H1 (cell line): ENCODE measurements around the gene LPP.

Experiments used
- CTCF ChIP-seq, 3 experiments: IDR thresholded peaks; 1 replicate in 2 of 3; 2 replicates in 1 of 3; pipeline versions ENCODE4 v1.5.1 to v1.6.1; 2011; ENCODE audit warnings: low read length in 3 of 3, mild to moderate bottlenecking in 3 of 3, inconsistent platforms in 2 of 3, low read depth in 1 of 3, moderate library complexity in 1 of 3; ENCODE audit not compliant: insufficient read depth in 1 of 3; ENCODE audit errors: control extremely low read depth in 1 of 3
- EZH2 ChIP-seq: fragments of 200-600 bp; sonication (generic); IDR thresholded peaks from 2 replicates; pipeline ENCODE4 v1.7.1; 2012; ENCODE audit warnings: low read depth, mild to moderate bottlenecking, moderate library complexity, low read length, inconsistent platforms; ENCODE audit not compliant: severe bottlenecking
- HDAC6 ChIP-seq: IDR thresholded peaks from one replicate; pipeline ENCODE4 v1.7.1; 2012; ENCODE audit warnings: low read depth, mild to moderate bottlenecking, inconsistent platforms, low read length, moderate library complexity
- POLR2AphosphoS5 ChIP-seq: IDR thresholded peaks from 2 replicates; pipeline ENCODE4 v1.6.1; 2011; ENCODE audit warnings: low read depth, low read length
- TF ChIP-seq, protein P1 (sequence below): IDR thresholded peaks from 2 replicates; pipeline ENCODE4 v1.6.1; 2012; ENCODE audit warnings: inconsistent platforms

DNA sequence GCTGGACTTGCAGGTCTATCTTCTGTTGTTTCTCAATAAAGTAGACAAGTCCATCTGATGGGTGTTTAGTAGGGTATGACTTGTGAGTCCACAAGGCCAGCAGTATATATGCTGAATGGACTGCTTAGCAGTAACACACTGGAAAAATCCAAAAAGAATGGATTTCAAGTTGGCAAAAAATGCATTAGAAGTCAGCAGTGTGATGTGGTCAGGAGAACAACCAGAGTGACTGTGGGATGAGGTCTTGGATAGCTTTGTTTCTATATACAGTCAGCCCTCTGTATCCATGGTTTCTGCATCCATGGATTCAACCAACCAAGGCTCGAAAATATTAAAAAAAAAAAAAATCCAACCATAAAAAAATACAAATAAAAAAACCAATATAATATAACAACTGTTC lies 55.8 kb downstream of the LPP start:
- no peak for TF ChIP-seq POLR2AphosphoS5
- no peak for TF ChIP-seq CTCF (IDR thresholded peaks at IDR 0.05; ENCODE audit: control extremely low read depth in 1 of 3, insufficient read depth in 1 of 3, low read depth in 1 of 3, low read length in 3 of 3)
- no peak for TF ChIP-seq HDAC6
- no peak for TF ChIP-seq EZH2
- TF ChIP-seq, protein P1, sequence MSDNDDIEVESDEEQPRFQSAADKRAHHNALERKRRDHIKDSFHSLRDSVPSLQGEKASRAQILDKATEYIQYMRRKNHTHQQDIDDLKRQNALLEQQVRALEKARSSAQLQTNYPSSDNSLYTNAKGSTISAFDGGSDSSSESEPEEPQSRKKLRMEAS: no peak
